Activated T-cell treated with anti-CD3 and anti-CD28 coated beads, Interleukin-2, amount 50 U/mL, for 48 hours (primary cell): ENCODE data around the gene MS4A5.
"Not testable (repeated sequence)": the region's sequence is repeated elsewhere in the genome, so short reads cannot be mapped to it uniquely, and the experiment has no call there.

ENCODE experiments used
- DNase-seq, 2 experiments: peaks; one replicate each; pipeline ENCODE4 v3.0.0-alpha.2; 2020

MS4A5 gene

GRCh38 chr11:60429272-60429671, at the start of gene MS4A5:
Gene MS4A5 (plus strand): TSS chr11:60429572. CDS start chr11:60429675, 103 bp downstream.
- DNase-seq, result no peak

- no peak for DNase-seq
Measured at GRCh38 chr11:60389279-60389910, 40.0 kb upstream of the MS4A5 start.

GRCh38 chr11:60390419-60390818, 39.0 kb upstream of the MS4A5 start:
- no peak for DNase-seq

- no peak for DNase-seq
Measured at GRCh38 chr11:60392361-60392760, 37.0 kb upstream of the MS4A5 start.

- no peak for DNase-seq
Measured at GRCh38 chr11:60393016-60393415, 36.4 kb upstream of the MS4A5 start.

GRCh38 chr11:60394666-60395380, 34.5 kb upstream of the MS4A5 start:
- no peak for DNase-seq

GRCh38 chr11:60396382-60396781, 33.0 kb upstream of the MS4A5 start, which contains the start of gene MS4A14:
Gene MS4A14 (plus strand): TSS chr11:60396459. CDS start chr11:60396579, 120 bp downstream.
- no peak for DNase-seq

GRCh38 chr11:60396799-60397198, 32.6 kb upstream of the MS4A5 start:
- no peak for DNase-seq

GRCh38 chr11:60420015-60420414, 9.4 kb upstream of the MS4A5 start:
- no peak for DNase-seq

- DNase-seq, result no peak
Measured at GRCh38 chr11:60422609-60423008, 6.8 kb upstream of the MS4A5 start.

GRCh38 chr11:60428517-60428916, 855 bp upstream of the MS4A5 start:
- DNase-seq, result no peak

- no peak for DNase-seq
Measured at GRCh38 chr11:60431251-60431650, 1.9 kb downstream of the MS4A5 start.

GRCh38 chr11:60433401-60433800, 4.0 kb downstream of the MS4A5 start:
- DNase-seq, result no peak

- no peak for DNase-seq
Measured at GRCh38 chr11:60447070-60447469, 17.7 kb downstream of the MS4A5 start.

GRCh38 chr11:60447846-60448245, 18.5 kb downstream of the MS4A5 start:
- no peak for DNase-seq

GRCh38 chr11:60451185-60451584, 21.8 kb downstream of the MS4A5 start:
- not testable (repeated sequence) for DNase-seq

- no peak for DNase-seq
Measured at GRCh38 chr11:60454212-60454611, 24.8 kb downstream of the MS4A5 start.

- no peak for DNase-seq
Measured at GRCh38 chr11:60455531-60456042, 26.2 kb downstream of the MS4A5 start, which contains the start of gene MS4A1. Gene MS4A1 (plus strand): TSS chr11:60455847. CDS start chr11:60462375, 6,528 bp downstream.

GRCh38 chr11:60457576-60457975, 28.2 kb downstream of the MS4A5 start:
- no peak for DNase-seq

GRCh38 chr11:60459345-60459744, 30.0 kb downstream of the MS4A5 start:
- DNase-seq, result no peak

GRCh38 chr11:60468829-60469228, 39.5 kb downstream of the MS4A5 start:
- no peak for DNase-seq

- DNase-seq, result no peak
Measured at GRCh38 chr11:60469723-60470122, 40.4 kb downstream of the MS4A5 start.

- no peak for DNase-seq
Measured at GRCh38 chr11:60477035-60477445, 47.7 kb downstream of the MS4A5 start.

- DNase-seq, result no peak
Measured at GRCh38 chr11:60482361-60482760, 53.0 kb downstream of the MS4A5 start.
